IgD-negative memory B cell (primary cell): ENCODE results near the gene SPATA1. TPM values are rescaled to one million over a fixed set of nuclear protein-coding genes. Genes with fewer than 3 reads are reported as not detected.
"Not testable (repeated sequence)": the region's sequence is repeated elsewhere in the genome, so short reads cannot be mapped to it uniquely, and the experiment has no call there.

Source experiments
- H3K27ac Mint-ChIP-seq, 3 donors: one replicate each; pipeline ENCODE4 v1.8.0; 2020 to 2022; ENCODE audit warnings: mild to moderate bottlenecking in 3 of 3, mixed read lengths in 3 of 3, moderate library complexity in 1 of 3
- H3K27me3 Mint-ChIP-seq: one replicate; pipeline ENCODE4 v1.8.0; 2021; ENCODE audit warnings: mixed read lengths
- H3K36me3 Mint-ChIP-seq: one replicate; pipeline ENCODE4 v1.8.0; 2020; ENCODE audit warnings: mild to moderate bottlenecking, mixed read lengths
- H3K4me1 Mint-ChIP-seq, 3 donors: one replicate each; pipeline ENCODE4 v1.8.0; 2020 to 2022; ENCODE audit warnings: mixed read lengths in 3 of 3, mild to moderate bottlenecking in 1 of 3
- H3K4me3 Mint-ChIP-seq, 4 donors: one replicate each; pipeline ENCODE4 v1.8.0; 2020 to 2022; ENCODE audit warnings: mild to moderate bottlenecking in 4 of 4, mixed read lengths in 4 of 4, moderate library complexity in 3 of 4
- H3K9me3 Mint-ChIP-seq, 3 donors: one replicate each; pipeline ENCODE4 v1.8.0; 2020 to 2021; ENCODE audit warnings: mixed read lengths in 3 of 3, mild to moderate bottlenecking in 1 of 3
- polyA plus RNA-seq: library from polyadenylated mRNA; unstranded; fragments of 300-500 nt; fragmentation: Illumina TruSeq; gene quantifications from one replicate; pipeline ENCODE4 v1.2.3, GENCODE V29; 2021

SPATA1 gene
- polyA plus RNA-seq, 1 donor from 2014 or later = 0.15 TPM

- H3K27ac Mint-ChIP-seq, H3K27me3 Mint-ChIP-seq, H3K4me3 Mint-ChIP-seq, H3K36me3 Mint-ChIP-seq, H3K4me1 Mint-ChIP-seq, H3K9me3 Mint-ChIP-seq: not testable (repeated sequence)
Observed at GRCh38 chr1:84594959-84595358, 88.8 kb downstream of the SPATA1 start.

GRCh38 chr1:84597011-84597410 lies 90.8 kb downstream of the SPATA1 start:
- H3K4me1 Mint-ChIP-seq = peaks cover 7 to 10% (median 10%) of the 10 kb centered on the region in 3 donors
- H3K36me3 Mint-ChIP-seq = peaks cover 2% of the 10 kb centered on the region
- H3K27me3 Mint-ChIP-seq = no peaks in the 10 kb centered on the region
- no peak overlapping the region for H3K4me3 Mint-ChIP-seq
- H3K27ac Mint-ChIP-seq = no peak overlapping the region
- H3K9me3 Mint-ChIP-seq = peaks cover 2 to 8% (median 2%) of the 10 kb centered on the region in 3 donors

DNA sequence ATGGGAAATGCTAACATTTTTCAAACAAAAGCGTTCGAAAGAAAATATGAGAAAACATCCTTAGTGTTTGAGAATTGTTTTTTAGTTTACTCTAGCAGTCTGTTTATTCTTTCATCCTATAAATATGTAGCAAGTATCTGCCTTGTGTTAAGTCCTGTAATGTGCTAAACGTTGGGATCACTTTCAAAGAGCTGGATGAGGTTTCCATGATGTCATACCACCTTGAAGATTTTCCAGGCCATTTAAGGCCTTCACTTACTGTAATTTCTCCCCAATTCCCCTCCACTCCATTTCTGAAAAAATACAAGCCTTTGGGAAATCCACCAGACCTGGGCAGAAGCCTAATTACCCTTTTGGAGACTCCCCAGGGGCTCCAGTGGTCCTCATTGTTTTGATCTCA lies 92.2 kb downstream of the SPATA1 start:
- no peak overlapping the region for H3K4me3 Mint-ChIP-seq
- H3K27me3 Mint-ChIP-seq = no peaks in the 10 kb centered on the region
- H3K9me3 Mint-ChIP-seq = peaks cover 3 to 8% (median 4%) of the 10 kb centered on the region in 3 donors
- H3K27ac Mint-ChIP-seq = no peak overlapping the region
- peaks cover 7 to 10% (median 10%) of the 10 kb centered on the region in 3 donors for H3K4me1 Mint-ChIP-seq
- peaks cover 2% of the 10 kb centered on the region for H3K36me3 Mint-ChIP-seq

DNA sequence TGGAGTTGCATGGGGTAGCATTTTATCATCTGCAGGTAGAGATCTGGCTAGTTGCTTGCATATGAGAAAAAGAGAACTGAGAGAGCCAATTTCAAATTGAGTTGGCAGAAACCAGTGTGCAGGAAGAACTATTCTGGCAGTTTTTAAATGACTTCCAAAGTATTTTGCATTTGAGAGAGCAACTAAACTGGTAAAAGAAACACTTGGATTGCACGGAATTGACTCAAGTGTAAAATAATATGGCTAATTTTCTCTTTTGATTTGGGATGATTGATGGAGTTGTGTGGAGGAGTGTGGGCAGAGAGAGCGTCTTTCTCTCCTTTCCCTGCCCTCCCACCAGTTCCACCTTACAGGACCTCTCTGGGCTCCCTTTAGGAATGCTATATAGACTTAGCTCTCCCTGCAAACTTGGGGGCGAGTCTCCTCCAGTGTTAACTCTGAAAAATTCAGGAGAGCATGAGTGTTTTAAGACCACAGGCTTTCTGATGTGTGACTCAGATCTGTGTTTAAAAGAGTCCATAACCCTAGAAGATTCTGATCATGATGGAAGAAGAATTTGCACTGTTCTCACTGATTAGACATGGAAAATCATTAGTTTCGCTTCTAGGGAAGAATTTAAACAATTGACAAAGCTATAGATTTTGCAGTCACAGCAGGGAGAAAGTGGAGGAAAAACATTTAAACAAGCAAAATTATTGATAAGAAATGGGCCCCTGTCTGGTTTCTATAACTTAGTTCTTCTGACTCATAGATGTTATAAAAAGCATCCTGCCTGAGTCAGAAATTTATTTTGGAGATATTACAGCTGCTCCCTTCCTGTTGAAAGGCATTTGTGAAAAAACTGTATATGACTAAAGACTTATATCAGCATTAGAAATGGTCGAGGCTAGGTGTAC lies 92.9 kb downstream of the SPATA1 start:
- Mint-ChIP-seq H3K27me3 (peaks cover 1% of the 10 kb centered on the region), H3K36me3 (peaks cover 2% of the 10 kb centered on the region), H3K9me3 (peaks cover 4 to 8% (median 4%) of the 10 kb centered on the region in 3 donors), H3K4me3 (peak overlapping the region in 1 of 4 donors; percentile 25), H3K27ac (peak overlapping the region in 1 of 3 donors; percentile 32), H3K4me1 (peaks cover 7 to 10% (median 10%) of the 10 kb centered on the region in 3 donors)

DNA sequence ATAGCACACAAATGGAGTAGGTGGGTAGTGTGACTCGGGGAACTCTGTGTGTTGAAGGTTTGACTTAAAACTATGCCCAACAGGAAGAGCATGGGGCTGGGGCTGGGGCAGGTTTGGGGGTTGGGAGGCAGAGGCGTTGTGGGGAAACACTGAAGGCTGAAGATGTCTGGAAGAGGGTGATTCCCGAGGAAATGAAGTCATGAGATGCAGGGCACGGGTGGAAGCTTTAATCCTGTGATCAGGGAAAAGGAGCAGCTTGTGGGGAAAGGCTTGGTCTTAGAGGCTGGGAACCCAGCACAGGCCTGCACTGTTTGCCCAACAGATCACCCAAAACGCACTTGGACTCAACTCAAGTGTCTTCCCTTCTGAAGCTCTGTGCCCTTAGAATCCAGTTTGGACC lies 94.6 kb downstream of the SPATA1 start:
- Mint-ChIP-seq H3K4me1 (peaks cover 7 to 10% (median 10%) of the 10 kb centered on the region in 3 donors), H3K36me3 (peaks cover 2% of the 10 kb centered on the region), H3K9me3 (peaks cover 4 to 15% (median 11%) of the 10 kb centered on the region in 3 donors), H3K4me3 (no peak overlapping the region), H3K27ac (no peak overlapping the region), H3K27me3 (peaks cover 3% of the 10 kb centered on the region)

DNA sequence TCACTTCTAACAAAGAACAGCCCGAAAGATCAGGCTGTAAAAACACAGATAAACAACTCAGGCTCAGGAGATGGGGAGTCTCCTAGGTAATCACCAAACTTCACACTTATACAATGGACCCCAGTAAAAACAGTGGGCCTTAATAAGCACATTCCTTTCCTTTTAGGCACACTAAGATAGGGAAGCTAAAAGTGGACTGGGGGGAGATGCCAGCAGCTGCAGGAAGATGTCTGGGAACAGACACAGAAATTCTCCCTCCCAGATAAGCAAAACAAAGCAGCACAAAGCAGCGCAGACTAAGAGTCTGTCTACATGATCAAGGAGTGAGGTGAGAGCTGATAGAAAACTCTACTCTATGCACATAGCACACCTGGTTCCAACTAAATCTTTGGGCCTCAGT lies 97.0 kb downstream of the SPATA1 start:
- no peak overlapping the region for H3K4me3 Mint-ChIP-seq
- peaks cover 3% of the 10 kb centered on the region for H3K27me3 Mint-ChIP-seq
- peaks cover 8 to 24% (median 21%) of the 10 kb centered on the region in 3 donors for H3K9me3 Mint-ChIP-seq
- peaks cover 7 to 10% (median 10%) of the 10 kb centered on the region in 3 donors for H3K4me1 Mint-ChIP-seq
- H3K27ac Mint-ChIP-seq = no peak overlapping the region
- H3K36me3 Mint-ChIP-seq = peaks cover 5% of the 10 kb centered on the region

DNA sequence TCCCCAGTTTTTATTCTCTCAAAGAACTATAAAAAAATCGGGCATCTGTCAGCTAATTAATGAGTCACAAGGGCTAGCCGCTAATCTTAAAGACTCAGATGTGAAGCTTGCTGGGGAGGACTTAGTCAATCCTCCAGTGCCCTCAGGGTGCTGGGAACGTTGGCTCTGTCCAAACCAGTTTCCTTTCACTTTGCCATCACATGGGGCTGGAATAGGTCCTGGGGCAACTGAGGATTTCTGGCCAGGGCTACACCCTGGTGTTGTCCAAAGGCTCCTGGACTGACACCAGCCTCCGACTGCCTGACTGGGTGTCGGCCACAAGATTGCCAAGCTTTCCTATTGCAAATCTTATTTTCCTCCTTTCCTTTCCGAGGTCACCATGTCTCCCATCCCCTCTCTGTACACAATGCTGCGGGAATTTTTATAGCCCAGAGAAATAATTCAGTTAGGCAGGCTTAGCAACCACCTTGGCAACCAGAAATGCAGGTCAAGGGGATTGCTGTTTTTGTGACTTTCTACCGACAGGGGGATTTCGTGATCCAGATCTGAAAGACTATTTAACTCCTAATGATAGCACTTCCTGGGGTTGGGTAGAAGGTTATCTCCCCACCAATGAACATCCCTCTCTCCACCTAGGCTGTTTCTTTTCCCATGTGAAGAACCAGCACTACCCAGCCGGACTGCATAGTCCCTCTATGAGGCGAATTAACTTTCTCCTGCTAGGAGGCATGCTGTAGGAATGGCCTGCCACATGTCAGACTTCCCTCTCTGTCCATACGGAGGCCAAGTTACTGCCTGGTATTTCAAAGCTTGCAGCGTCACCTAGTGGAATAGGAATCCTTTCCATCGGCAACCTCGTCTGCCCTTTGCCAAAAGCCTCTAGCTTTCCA lies 98.0 kb downstream of the SPATA1 start:
- Mint-ChIP-seq H3K4me3 (no peak overlapping the region), H3K36me3 (peaks cover 5% of the 10 kb centered on the region), H3K9me3 (peaks cover 8 to 24% (median 21%) of the 10 kb centered on the region in 3 donors), H3K27ac (no peak overlapping the region), H3K27me3 (peaks cover 3% of the 10 kb centered on the region), H3K4me1 (peaks cover 1 to 2% (median 2%) of the 10 kb centered on the region in 3 donors)

- Mint-ChIP-seq H3K27me3 (peaks cover 3% of the 10 kb centered on the region), H3K36me3 (peaks cover 5% of the 10 kb centered on the region), H3K4me1 (no peaks in the 10 kb centered on the region), H3K9me3 (peaks cover 8 to 24% (median 21%) of the 10 kb centered on the region in 3 donors), H3K27ac (no peak overlapping the region), H3K4me3 (peak overlapping the region in 1 of 4 donors; percentile 46)
Observed at GRCh38 chr1:84605157-84605556, 99.0 kb downstream of the SPATA1 start.

DNA sequence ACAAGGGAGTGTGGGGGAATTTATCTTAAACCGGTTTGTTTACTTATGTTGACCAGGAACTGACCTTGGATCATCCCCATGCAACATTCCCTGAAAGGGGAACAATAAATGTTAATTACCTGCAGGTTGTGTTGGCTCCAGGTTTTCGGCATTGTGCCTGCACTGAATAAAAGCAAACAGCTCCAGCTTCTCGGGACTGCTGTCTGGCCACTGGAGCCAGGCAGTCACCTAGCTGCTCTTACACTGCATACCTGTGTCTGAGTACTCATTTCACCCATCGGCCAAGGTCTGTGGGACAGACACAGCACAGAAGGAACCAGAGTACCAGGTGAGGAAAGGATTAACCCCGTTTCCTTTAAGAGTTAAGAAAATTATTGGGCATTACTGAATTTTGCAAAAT lies 100.8 kb downstream of the SPATA1 start:
- Mint-ChIP-seq H3K4me3 (no peak overlapping the region), H3K4me1 (no peaks in the 10 kb centered on the region), H3K9me3 (peaks cover 8 to 24% (median 21%) of the 10 kb centered on the region in 3 donors), H3K27me3 (peaks cover 3% of the 10 kb centered on the region), H3K36me3 (peaks cover 7% of the 10 kb centered on the region), H3K27ac (no peak overlapping the region)

DNA sequence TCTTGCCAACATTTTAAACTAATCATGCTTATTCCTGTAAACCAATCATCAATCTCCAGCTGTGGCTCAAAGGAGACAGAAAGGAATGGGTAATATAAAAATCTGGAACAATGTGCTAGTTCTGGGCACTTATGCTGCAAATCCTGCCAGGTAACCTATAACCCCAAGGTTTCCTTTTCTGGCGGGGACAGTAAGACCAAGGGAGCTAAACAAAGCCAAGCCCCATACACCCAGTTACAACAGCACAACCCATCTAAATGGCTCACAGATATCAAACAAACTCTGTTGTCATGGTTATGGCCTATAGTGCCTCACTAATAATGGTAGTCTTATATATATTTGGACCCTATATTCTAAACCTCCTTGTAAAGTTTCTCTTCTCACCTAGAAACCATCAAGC lies 104.9 kb downstream of the SPATA1 start:
- Mint-ChIP-seq H3K27me3 (no peaks in the 10 kb centered on the region), H3K9me3 (peaks cover 4 to 11% (median 7%) of the 10 kb centered on the region in 3 donors), H3K27ac (no peak overlapping the region), H3K36me3 (peaks cover 5% of the 10 kb centered on the region), H3K4me3 (no peak overlapping the region), H3K4me1 (no peaks in the 10 kb centered on the region)

DNA sequence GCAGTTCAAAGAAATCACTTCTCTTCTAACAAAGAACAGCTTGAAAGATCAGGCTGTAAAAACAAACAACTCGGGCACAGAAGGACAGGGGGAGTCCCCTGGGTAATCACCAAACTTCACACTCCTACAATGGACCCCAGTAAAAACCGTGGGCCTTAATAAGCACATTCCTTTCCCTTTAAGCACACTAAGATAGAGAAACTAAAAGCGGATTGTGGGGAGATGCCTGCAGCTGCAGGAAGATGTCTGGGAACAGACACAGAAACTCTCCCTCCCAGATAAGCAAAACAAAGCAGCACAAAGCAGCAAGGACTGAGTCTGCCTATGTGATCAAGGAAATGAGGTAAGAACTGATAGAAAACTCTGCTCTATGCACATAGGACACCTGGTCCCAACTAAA lies 105.6 kb downstream of the SPATA1 start:
- H3K4me1 Mint-ChIP-seq = no peaks in the 10 kb centered on the region
- H3K36me3 Mint-ChIP-seq = peaks cover 2% of the 10 kb centered on the region
- H3K27me3 Mint-ChIP-seq = no peaks in the 10 kb centered on the region
- no peak overlapping the region for H3K4me3 Mint-ChIP-seq
- H3K27ac Mint-ChIP-seq = peak overlapping the region in 1 of 3 donors; percentile 2
- H3K9me3 Mint-ChIP-seq = peaks cover 0 to 5% (median 2%) of the 10 kb centered on the region in 3 donors

DNA sequence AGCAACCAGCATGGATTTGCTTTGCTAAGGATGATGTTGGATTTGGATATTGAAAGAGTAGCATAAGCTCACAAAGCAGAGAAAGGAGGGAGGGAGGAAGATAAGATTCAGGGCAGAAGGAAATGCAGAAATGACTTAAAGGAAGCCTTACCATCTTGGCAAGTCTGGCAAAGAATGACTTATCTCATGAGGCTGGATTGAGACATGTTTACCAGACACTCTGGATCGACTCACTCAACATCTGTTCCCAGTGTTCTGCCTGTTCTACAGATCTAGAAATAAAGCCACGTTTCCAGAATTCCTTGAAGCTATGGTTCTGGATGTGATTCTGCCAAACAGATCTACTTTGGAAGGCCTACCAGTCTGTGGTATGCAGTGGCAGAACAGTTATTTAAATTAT lies 106.8 kb downstream of the SPATA1 start:
- no peaks in the 10 kb centered on the region for H3K4me1 Mint-ChIP-seq
- H3K36me3 Mint-ChIP-seq = peaks cover 2% of the 10 kb centered on the region
- H3K9me3 Mint-ChIP-seq = peaks cover 0 to 5% (median 0%) of the 10 kb centered on the region in 3 donors
- no peak overlapping the region for H3K27ac Mint-ChIP-seq
- no peak overlapping the region for H3K4me3 Mint-ChIP-seq
- no peaks in the 10 kb centered on the region for H3K27me3 Mint-ChIP-seq

- H3K27me3 Mint-ChIP-seq = no peaks in the 10 kb centered on the region
- H3K9me3 Mint-ChIP-seq = peaks cover 0 to 5% (median 0%) of the 10 kb centered on the region in 3 donors
- peaks cover 2% of the 10 kb centered on the region for H3K36me3 Mint-ChIP-seq
- no peaks in the 10 kb centered on the region for H3K4me1 Mint-ChIP-seq
- H3K4me3 Mint-ChIP-seq = no peak overlapping the region
- H3K27ac Mint-ChIP-seq = no peak overlapping the region
Observed at GRCh38 chr1:84613887-84614286, 107.7 kb downstream of the SPATA1 start.

- Mint-ChIP-seq H3K4me3 (no peak overlapping the region), H3K36me3 (peaks cover under 1% of the 10 kb centered on the region), H3K9me3 (peaks cover 0 to 5% (median 0%) of the 10 kb centered on the region in 3 donors), H3K4me1 (peaks cover 0 to 6% (median 2%) of the 10 kb centered on the region in 3 donors), H3K27ac (no peak overlapping the region), H3K27me3 (peaks cover 6% of the 10 kb centered on the region)
Observed at GRCh38 chr1:84615790-84616189, 109.6 kb downstream of the SPATA1 start.
